ACHN (cell line): ENCODE results near the gene PTPRG.
"Not testable (repeated sequence)": the region's sequence is repeated elsewhere in the genome, so short reads cannot be mapped to it uniquely, and the experiment has no call there.

Experiments
- DNase-seq: peaks from one replicate; pipeline ENCODE4 v3.0.0-alpha.2; 2015
- in situ Hi-C: cut with HindIII; loops from 2 replicates; pipeline ENCODE4 v1.10.0; 2017; ENCODE audit warnings: low sequenced_read_pairs, low pct_ligation_motif_present, low pct_unique_long_range_greater_than_20kb

PTPRG gene

GRCh38 chr3:61814674-61815073, 253.3 kb downstream of the PTPRG start:
- in situ Hi-C loops, result no loop called here

GRCh38 chr3:61816304-61816703, 254.9 kb downstream of the PTPRG start:
- in situ Hi-C loops, DNase-seq: not testable (repeated sequence)

More at GRCh38 chr3:61814674-61815073, 253.3 kb downstream of the PTPRG start:
- DNase-seq, result no peak

- in situ Hi-C loops, result no loop called here
- no peak for DNase-seq
These were observed 258.5 kb downstream of the PTPRG start for GRCh38 chr3:61819861-61820260.

- no peak for DNase-seq
- in situ Hi-C loops, result no loop called here
These were observed 259.1 kb downstream of the PTPRG start for GRCh38 chr3:61820306-61820992.

- in situ Hi-C loops, result no loop called here
- DNase-seq, result no peak
These were observed 260.5 kb downstream of the PTPRG start for GRCh38 chr3:61821823-61822251.

GRCh38 chr3:61822588-61822987, 261.2 kb downstream of the PTPRG start:
- in situ Hi-C loops, result no loop called here
- DNase-seq, result no peak

GRCh38 chr3:61824553-61825135, 263.3 kb downstream of the PTPRG start:
- peak; percentile 42 for DNase-seq
- in situ Hi-C loops, result no loop called here

GRCh38 chr3:61826161-61826560, 264.8 kb downstream of the PTPRG start:
- no peak for DNase-seq

GRCh38 chr3:61828184-61828874, 267.0 kb downstream of the PTPRG start:
- DNase-seq, result no peak
- in situ Hi-C loops, result no loop called here

More at GRCh38 chr3:61826161-61826560, 264.8 kb downstream of the PTPRG start:
- in situ Hi-C loops, result no loop called here

- no peak for DNase-seq
- in situ Hi-C loops, result no loop called here
These were observed 267.7 kb downstream of the PTPRG start for GRCh38 chr3:61828880-61829721.

- in situ Hi-C loops, result no loop called here
- DNase-seq, result no peak
These were observed 268.5 kb downstream of the PTPRG start for GRCh38 chr3:61829722-61830350.

GRCh38 chr3:61831973-61832372, 270.6 kb downstream of the PTPRG start:
- in situ Hi-C loops, result no loop called here
- no peak for DNase-seq

GRCh38 chr3:61832375-61833229, 271.2 kb downstream of the PTPRG start:
- DNase-seq, result no peak
- in situ Hi-C loops, result no loop called here

- in situ Hi-C loops, result no loop called here
- DNase-seq, result no peak
These were observed 277.9 kb downstream of the PTPRG start for GRCh38 chr3:61839256-61839655.

GRCh38 chr3:61841111-61841845, 279.9 kb downstream of the PTPRG start:
- in situ Hi-C loops, result no loop called here
- DNase-seq, result no peak

- in situ Hi-C loops, result no loop called here
- no peak for DNase-seq
These were observed 280.6 kb downstream of the PTPRG start for GRCh38 chr3:61841988-61842387.

GRCh38 chr3:61844346-61844745, 283.0 kb downstream of the PTPRG start:
- in situ Hi-C loops, result no loop called here
- DNase-seq, result no peak
